Measurements from ENCODE around the gene TAF4.

TAF4 gene

DNA sequence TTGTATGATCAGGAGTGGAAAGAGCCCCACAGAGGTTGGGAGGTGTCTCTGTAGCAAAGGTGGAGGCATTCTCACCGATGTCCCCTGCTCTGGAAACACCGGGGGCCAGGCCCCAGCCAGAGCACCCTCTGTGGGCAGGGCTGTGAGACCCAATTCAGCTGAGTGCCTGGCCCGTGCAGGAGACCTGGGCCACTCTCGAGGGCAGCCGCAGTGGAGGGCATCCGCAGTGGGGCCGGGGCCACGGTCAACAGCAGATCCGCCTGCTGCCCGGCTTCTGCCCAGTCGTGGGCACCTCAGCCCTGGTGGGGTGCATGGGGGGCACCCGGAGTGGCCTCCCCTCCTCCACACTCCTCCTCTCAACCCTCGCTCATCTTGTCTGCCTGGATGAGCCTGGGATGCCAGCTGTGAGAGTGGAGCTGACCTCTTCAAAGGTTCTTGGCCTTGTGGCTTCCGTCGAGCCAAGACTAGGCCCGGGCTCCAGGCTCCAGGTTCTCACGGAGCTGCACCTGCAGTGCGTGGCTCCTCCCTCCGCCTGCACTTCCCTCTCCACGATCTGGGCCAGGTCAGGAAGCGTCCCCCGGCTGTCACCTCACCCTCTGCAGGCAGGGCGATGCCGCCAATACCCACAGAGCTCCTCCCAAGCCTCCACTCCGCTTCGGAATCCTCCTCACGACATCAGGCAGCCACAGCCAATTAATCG, 134.8 kb downstream of the TAF4 start:
- no peak overlapping the region for H3K4me3 ChIP-seq
- no peaks in the 10 kb centered on the region for H4K20me1 ChIP-seq
- H3K27ac ChIP-seq: no peak overlapping the region
- H3K27me3 ChIP-seq: no peaks in the 10 kb centered on the region
- H3K9ac ChIP-seq: no peak overlapping the region
- H3K4me2 ChIP-seq: no peak overlapping the region
- H3K4me1 ChIP-seq: peaks cover 5% of the 10 kb centered on the region; the same call in 1 of the 2 replicates
- no peak for TF ChIP-seq Cebpa-rat (IDR thresholded peaks at IDR 0.05)
- H3K36me3 ChIP-seq: no peaks in the 10 kb centered on the region
- H3K9me3 ChIP-seq: no peaks in the 10 kb centered on the region

DNA sequence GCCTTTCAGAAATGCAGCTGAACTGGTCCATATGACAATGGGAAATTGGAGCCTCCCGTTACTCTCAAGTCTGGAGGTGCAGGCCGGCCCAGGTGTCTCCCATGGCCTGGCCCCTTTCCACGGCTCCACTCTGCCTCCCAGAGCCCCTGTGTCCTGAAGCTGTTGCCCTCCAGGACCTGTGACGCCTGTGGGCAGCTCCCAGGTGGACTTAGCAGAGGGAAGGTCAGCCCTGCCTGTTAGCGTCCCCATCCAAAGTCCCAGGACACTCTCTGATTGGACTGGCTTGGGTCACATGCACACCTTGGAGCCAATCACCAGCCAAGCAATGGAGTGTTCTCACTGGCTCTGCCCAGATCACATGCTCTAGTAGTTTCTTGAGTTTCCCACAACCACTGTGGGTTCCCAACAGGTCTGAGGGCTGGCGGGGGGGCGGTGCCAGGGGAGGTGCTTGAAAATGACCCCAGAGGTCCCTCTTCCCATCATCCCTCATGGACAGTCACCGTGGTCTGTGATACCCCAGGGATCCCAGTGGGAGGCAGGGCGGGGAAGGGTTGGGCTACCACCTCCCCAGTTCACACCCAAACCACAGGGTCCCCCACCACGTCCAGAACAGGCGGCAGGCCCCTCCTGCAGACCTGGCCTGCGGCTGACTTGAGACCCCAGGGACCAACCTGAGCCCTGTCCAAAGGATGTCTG, 135.6 kb downstream of the TAF4 start:
- no peak overlapping the region for H3K4me2 ChIP-seq
- H3K4me1 ChIP-seq: peaks cover 5% of the 10 kb centered on the region; the same call in 1 of the 2 replicates
- H3K9ac ChIP-seq: no peak overlapping the region
- no peak overlapping the region for H3K4me3 ChIP-seq
- H3K36me3 ChIP-seq: no peaks in the 10 kb centered on the region
- no peaks in the 10 kb centered on the region for H4K20me1 ChIP-seq
- no peaks in the 10 kb centered on the region for H3K9me3 ChIP-seq
- H3K27me3 ChIP-seq: no peaks in the 10 kb centered on the region
- TF ChIP-seq Cebpa-rat (IDR thresholded peaks at IDR 0.05): no peak
- H3K27ac ChIP-seq: no peak overlapping the region

DNA sequence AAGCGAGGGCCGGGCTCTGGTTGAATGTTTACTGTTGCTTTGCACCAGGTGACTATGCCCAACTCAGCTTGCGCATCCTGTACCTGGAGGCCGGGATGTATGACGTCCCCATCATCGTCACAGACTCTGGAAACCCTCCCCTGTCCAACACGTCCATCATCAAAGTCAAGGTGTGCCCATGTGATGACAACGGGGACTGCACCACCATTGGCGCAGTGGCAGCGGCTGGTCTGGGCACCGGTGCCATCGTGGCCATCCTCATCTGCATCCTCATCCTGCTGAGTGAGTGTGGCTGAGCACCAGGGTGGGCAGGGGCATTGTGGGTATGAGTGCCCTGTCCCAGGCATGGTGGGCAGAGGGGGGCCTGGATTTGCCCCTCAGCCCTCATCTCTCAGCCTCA, 136.1 kb downstream of the TAF4 start:
- H3K27ac ChIP-seq: no peak overlapping the region
- H3K4me1 ChIP-seq: peaks cover 5% of the 10 kb centered on the region; the same call in 1 of the 2 replicates
- H3K9ac ChIP-seq: no peak overlapping the region
- no peak overlapping the region for H3K4me2 ChIP-seq
- H4K20me1 ChIP-seq: no peaks in the 10 kb centered on the region
- no peaks in the 10 kb centered on the region for H3K27me3 ChIP-seq
- no peak for TF ChIP-seq Cebpa-rat (IDR thresholded peaks at IDR 0.05)
- H3K4me3 ChIP-seq: no peak overlapping the region
- no peaks in the 10 kb centered on the region for H3K36me3 ChIP-seq
- no peaks in the 10 kb centered on the region for H3K9me3 ChIP-seq

DNA sequence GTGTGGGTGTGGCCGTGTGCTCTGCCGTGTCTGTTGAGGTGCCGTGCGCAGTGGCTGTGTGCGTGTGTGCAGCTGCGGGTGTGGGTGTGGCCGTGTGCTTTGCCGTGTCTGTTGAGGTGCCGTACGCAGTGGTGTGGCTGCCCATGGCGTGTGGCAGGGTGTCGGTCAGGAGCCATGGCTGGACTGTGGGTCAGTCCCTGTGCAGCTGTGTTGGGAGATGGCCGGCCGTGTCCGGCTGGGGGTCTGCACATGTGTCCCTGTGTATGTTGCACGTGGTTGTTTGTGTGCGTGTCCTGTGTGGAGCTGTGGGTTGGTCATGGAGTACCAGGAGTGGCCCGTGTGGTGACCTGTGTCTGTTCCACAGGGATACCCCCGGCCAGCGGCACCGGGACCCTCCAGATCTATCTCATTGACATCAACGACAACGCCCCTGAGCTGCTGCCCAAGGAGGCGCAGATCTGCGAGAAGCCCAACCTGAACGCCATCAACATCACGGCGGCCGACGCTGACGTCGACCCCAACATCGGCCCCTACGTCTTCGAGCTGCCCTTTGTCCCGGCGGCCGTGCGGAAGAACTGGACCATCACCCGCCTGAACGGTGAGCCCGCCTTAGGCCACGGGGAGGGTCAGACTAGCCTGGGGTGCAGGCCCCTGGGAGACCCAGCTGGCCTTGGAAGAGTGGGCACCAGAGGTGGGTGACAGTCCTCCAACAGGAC, 137.7 kb downstream of the TAF4 start:
- no peaks in the 10 kb centered on the region for H3K27me3 ChIP-seq
- H3K27ac ChIP-seq: no peak overlapping the region
- no peak overlapping the region for H3K4me3 ChIP-seq
- H3K4me1 ChIP-seq: peaks cover 5% of the 10 kb centered on the region; the same call in 1 of the 2 replicates
- no peak for TF ChIP-seq Cebpa-rat (IDR thresholded peaks at IDR 0.05)
- no peaks in the 10 kb centered on the region for H4K20me1 ChIP-seq
- H3K9ac ChIP-seq: no peak overlapping the region
- H3K9me3 ChIP-seq: no peaks in the 10 kb centered on the region
- no peaks in the 10 kb centered on the region for H3K36me3 ChIP-seq
- H3K4me2 ChIP-seq: no peak overlapping the region

DNA sequence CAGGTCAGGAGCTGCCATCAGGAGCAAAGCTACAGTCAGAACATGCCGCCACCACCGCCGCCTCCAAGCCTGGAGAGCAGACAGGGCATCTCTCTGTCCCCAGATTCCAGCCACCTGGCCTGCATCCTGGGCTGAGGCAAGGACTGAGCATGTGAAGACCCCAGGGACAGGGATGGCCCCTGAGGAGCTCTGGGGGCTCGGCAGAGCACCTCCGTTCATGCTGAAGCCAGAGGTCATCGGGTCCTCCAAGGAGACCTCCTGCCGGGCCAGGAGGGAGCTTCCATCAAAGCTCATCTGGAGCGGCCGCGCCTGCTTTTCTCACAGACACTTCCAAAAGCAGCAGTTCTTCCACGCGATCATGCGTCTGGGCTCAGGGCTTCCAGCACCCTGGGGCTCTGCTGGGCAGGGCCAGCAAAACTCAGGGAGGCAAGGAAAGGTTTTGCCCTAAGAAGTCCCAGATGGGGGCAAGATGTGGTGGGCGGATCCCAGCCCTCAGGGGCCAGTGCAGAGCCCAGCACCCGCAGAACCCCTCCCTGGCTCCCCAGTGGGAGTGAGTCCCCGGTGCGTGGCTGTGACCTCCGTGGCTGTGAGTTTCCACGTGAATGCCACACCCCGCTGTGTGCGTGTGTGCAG, 138.4 kb downstream of the TAF4 start:
- no peaks in the 10 kb centered on the region for H3K27me3 ChIP-seq
- no peak overlapping the region for H3K27ac ChIP-seq
- H3K4me3 ChIP-seq: no peak overlapping the region
- H3K36me3 ChIP-seq: no peaks in the 10 kb centered on the region
- TF ChIP-seq Cebpa-rat (IDR thresholded peaks at IDR 0.05): no peak
- H3K4me2 ChIP-seq: no peak overlapping the region
- H3K4me1 ChIP-seq: peaks cover 5% of the 10 kb centered on the region; the same call in 1 of the 2 replicates
- H3K9me3 ChIP-seq: no peaks in the 10 kb centered on the region
- no peak overlapping the region for H3K9ac ChIP-seq
- no peaks in the 10 kb centered on the region for H4K20me1 ChIP-seq

DNA sequence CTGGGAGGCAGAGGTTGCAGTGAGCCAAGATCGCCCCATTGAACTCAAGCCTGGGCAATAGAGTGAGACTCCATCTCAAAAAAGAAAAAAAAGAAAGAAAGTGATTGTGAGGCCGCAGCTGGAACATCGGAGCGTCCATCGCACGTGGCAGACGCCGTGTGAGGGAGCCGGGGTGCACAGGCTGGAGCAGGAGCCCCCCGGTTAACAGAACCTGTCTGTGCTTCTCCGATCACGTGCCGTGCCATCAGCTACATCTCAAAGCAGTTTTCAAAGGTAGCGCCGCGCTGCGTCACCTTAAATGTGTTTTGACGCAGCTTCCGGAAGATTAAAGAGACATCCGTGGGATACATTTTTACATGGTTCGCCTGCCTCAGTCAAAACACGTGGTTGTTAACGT, 138.9 kb downstream of the TAF4 start:
- Histone ChIP-seq H3K27me3 (no peaks in the 10 kb centered on the region), H3K9ac (no peak overlapping the region), H3K36me3 (no peaks in the 10 kb centered on the region), H4K20me1 (no peaks in the 10 kb centered on the region), H3K27ac (no peak overlapping the region), H3K4me1 (peaks cover 5% of the 10 kb centered on the region; the same call in 1 of the 2 replicates), H3K4me2 (no peak overlapping the region), H3K4me3 (no peak overlapping the region), H3K9me3 (no peaks in the 10 kb centered on the region)
- no peak for TF ChIP-seq Cebpa-rat (IDR thresholded peaks at IDR 0.05)

DNA sequence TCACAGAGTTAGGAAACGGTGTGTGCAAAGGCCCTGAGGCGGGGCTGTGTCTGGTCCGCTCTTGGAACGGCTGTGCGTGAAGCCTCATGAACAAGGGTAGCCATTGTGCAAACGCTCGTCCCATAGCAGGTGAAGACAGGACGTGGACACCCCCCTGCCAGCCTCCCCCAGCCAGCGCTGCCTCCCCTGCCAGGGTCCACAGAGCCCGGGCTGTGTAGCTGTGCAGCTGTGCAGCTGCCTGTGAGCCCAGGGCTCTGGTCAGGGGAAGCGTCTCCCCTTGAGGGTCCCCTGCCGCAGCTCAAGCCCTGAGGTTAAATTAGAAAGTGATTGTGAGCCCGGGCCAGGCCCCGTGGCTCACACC, 139.4 kb downstream of the TAF4 start:
- Histone ChIP-seq H3K36me3 (no peaks in the 10 kb centered on the region), H3K4me2 (no peak overlapping the region), H3K9me3 (no peaks in the 10 kb centered on the region), H3K27ac (no peak overlapping the region), H4K20me1 (no peaks in the 10 kb centered on the region), H3K4me3 (no peak overlapping the region), H3K4me1 (peaks cover 5% of the 10 kb centered on the region; the same call in 1 of the 2 replicates), H3K27me3 (no peaks in the 10 kb centered on the region), H3K9ac (no peak overlapping the region)
- no peak for TF ChIP-seq Cebpa-rat (IDR thresholded peaks at IDR 0.05)

DNA sequence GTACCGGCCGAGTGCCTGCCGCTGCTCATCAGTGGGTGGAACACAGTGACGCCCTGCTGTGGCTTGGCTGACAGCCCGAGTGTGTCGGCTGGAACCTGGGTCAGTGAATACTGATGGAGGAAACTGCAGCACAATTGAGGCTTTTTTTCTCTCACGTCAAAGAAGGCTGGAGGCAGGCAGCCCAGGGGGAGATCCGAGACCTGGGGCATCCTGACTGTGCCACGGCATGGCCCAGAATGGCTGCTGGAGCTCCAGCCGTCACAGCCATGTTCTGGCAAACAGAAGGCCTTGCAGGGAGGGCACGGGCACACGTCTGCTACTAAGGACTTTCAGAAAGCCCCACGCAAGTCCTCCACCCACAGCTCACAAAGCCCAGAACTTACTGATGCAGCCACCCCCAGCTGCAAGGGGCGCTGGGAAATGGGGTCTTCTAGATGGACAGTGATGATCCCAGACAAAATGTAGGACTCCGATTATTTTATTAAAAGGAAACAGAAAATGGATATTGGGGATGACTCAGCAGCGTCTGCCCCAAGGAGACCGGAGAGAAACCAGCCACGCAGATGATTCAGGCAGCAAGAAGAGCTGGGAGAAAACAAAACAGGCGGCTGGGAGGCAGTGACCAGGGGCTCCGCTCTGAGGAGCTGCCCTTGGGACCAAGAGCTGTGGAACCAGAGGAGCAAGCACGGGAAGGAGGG, 140.0 kb downstream of the TAF4 start:
- Histone ChIP-seq H3K36me3 (no peaks in the 10 kb centered on the region), H3K4me2 (no peak overlapping the region), H3K4me1 (peaks cover 5% of the 10 kb centered on the region; the same call in 1 of the 2 replicates), H3K27me3 (no peaks in the 10 kb centered on the region), H3K4me3 (no peak overlapping the region), H3K9me3 (0 out of 2 replicates have a peak, but pooled peaks cover under 1% of the 10 kb centered on the region), H3K27ac (no peak overlapping the region), H3K9ac (no peak overlapping the region), H4K20me1 (no peaks in the 10 kb centered on the region)
- no peak for TF ChIP-seq Cebpa-rat (IDR thresholded peaks at IDR 0.05)

DNA sequence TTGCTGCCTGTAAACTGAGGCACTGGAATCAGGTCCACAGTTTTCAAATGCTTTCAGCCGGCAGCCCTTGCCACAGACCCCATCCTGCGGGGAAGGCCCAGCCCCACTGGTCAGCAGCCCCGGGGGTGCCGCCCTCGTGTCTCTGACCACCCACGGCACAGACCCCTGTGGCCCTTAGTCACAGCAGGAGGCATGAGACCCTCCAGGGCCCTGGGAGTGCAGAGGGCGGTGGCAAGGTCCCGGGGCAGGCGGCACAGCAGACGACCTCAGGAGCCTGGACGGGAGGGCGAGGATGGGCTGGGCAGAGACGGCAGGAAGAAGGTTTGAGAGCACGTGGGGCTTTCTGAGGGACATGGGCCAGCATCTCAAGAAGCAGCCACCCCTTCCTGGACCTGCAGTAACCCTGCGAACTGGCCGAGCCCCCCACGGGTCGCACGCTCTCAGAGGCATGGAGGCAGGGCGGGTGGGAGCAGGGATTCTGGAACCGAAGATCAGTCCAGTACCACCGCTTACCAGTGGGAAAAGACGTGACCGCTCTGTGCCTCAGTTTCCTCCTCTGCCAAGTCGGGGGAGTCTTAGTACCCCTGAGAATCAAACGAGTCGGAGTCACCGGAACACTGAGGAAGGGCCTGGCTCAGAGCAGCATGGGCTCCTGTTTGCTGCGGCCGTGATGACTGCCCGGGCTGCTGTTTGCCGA, 140.7 kb downstream of the TAF4 start:
- H3K4me2 ChIP-seq: no peak overlapping the region
- H3K4me1 ChIP-seq: peaks cover 5% of the 10 kb centered on the region; the same call in 1 of the 2 replicates
- H3K4me3 ChIP-seq: no peak overlapping the region
- no peak for TF ChIP-seq Cebpa-rat (IDR thresholded peaks at IDR 0.05)
- no peaks in the 10 kb centered on the region for H3K36me3 ChIP-seq
- no peaks in the 10 kb centered on the region for H4K20me1 ChIP-seq
- peaks cover 8% of the 10 kb centered on the region for H3K9me3 ChIP-seq
- H3K27me3 ChIP-seq: no peaks in the 10 kb centered on the region
- no peak overlapping the region for H3K9ac ChIP-seq
- H3K27ac ChIP-seq: no peak overlapping the region

All from BLaER1 (cell line).